GDM1 (cell line): Measurements from ENCODE around the gene TGFB2.

Experiments used
- DNase-seq: peaks from one replicate; lab custom pipeline; 2025; lab: John Stamatoyannopoulos, UW

Gene TGFB2

DNA sequence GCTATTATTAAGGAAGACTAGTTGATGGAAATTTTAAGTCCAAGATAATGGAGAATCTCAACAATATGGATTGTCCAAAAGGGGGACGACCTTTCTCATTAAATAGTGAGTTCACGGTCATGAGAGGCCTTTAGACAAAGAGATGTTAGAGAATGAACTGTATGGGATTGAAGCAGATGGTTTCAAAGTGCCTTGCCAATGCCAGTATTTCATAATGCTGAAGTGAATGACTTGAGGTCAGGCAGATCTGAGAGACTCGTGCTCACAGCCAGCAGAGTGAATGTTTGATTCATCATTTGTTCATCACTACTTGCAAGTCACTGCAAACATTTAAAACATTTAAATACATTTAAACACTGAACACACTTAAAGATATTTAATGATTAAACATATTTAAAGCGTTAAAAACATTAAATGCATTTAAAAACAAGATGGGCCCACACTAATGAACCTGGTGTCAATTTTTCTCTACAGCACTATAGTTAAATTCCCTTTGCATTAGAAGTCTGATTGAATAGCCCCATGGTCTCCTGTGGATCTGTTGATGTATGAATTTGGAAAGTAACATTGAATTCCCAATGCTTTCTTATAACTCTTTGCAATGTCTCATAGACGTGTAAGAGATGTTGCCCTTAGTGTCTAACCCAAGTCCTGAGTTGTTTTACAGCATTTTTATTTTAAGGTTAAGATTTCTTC, 80.7 kb downstream of the TGFB2 start:
- no peak for DNase-seq

DNA sequence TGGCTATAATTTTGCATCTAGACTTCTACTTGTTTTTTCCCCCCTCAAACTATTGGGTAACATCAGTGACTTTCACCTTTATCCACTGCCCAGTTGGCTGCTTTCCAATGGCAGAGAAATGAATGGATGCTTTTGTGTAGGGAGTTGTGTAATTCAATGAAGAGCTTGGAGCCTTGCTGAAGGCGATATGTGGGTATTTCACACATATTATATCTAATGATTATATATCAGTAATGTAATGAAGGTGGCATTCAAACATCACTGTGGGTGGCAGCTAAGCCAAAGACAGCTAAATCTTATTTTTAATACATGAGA, 81.2 kb downstream of the TGFB2 start:
- DNase-seq, result no peak

DNA sequence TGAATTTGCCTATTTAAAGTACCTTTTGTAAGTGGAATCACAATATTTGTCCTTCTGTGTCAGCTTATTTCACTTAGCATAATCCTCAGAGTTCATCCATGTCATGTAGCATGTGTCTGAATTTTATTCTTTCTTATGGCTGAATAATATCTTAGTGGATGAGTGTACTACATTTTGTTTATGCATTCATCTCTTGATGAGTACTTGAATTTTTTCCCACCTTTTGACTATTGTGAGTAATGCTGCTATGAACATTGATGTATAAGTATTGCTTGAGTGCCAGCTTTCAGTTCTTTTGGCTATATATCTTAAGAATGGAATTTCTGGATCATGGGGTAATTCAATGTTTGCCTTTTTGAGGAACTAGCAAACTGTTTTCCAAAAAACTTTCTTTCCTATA, 84.2 kb downstream of the TGFB2 start:
- no peak for DNase-seq

DNA sequence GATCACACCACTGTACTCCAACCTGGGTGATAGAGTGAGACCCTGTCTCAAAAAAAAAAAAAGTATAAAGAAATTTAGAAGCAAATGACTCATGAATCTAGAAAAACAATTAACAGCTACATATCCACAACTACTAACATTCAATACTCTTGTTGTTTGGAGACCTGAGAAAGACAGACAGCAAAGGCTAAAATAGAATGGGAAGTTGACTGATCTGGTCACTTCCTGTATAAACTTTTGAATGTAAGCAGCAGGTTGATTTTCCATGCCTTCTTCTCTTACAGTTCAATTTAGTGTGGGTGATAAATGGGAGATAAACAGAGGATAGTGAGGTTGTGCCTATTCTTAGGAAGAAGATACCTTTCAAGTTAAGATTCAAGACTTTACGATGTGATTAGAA, 85.2 kb downstream of the TGFB2 start:
- no peak for DNase-seq

DNA sequence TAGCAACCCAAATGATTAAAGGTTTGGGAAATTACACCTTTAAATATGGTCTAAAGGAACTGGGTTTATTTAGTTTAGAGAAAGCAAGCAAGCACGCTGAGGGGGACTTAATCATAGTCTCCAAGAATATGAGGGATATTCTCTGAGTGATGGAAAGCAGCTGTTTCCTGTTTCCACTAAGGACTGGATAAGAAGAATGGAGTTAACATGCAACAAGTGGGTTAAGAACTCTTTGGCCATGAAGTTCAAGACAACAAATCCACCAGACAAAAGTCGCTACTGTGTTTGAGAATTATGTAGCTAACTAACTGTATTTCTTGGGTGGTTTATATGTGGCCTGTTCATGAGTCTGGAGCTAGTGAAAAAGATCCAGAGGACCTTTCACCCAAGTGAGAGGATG, 85.7 kb downstream of the TGFB2 start:
- DNase-seq, result no peak

DNA sequence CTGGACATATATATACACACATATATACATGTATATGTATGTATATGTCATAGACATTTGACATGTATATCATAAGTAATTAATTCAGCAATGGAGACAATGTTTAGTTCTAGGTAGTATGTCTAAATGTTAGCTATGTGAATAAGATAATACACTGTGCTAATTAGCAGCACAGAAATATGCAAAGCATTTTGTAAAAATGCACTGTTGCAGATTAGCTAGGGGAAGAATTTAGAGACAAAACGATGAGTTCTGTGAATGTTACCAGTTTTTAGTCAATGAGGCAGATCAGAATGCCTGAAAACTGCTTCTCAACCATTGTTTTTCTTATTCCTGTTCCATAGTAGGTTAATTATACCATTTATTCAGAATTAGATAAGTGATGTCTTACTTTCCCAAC, 86.3 kb downstream of the TGFB2 start:
- no peak for DNase-seq

DNA sequence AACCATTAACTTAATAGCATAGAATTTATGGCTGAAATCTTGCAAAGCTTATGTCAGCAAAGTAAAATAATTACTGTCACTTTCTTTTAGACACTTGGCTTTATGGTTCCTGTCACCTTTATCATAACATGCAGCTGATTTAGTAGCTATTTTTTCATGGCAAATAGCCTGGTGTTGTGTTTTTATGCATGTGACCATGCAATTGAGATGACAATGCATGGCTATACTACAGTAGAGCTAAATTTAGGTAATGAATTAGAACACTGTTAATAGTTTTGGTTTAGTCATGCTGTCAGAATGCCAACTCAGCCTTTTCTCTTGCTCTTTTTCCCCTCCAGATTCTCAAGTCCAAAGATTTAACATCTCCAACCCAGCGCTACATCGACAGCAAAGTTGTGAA, 88.6 kb downstream of the TGFB2 start:
- DNase-seq, result no peak

DNA sequence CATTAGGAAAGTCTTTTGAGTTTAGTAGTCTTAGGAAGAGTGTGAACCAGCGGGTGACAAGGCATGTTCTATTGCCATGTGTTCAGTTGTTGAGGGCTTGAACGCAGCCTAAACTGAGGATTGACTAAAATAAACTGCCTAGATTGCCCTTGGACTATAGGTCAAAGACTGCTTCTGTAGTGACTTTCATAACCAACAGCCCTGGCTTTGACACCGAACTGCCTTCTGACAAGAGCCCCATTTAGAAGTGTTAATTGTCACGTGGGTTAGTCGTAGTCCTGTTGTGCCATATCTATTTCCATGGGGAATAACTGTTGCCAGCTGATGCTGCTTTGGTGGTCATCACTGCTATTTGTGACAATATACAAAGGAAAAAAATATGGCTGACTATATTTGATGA, 90.4 kb downstream of the TGFB2 start:
- no peak for DNase-seq

DNA sequence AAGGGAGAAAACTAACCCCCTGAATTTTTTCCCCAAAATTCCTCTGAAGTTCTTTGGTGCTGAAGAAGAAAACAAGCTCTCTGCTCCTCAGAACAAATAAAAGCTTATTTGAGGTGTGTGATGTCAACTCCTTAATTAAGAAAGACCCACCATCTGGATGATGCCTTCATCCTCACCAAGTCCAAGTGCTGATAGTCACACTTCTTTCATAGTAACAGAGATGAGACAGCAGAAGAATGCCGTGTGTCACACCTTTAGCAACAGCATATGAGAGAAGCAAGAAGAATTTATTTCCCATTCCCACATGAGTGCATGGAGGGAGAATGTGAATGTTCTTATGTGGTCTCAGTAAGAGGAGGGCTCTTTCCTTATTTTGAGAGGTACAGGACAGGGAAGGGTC, 91.2 kb downstream of the TGFB2 start:
- no peak for DNase-seq

DNA sequence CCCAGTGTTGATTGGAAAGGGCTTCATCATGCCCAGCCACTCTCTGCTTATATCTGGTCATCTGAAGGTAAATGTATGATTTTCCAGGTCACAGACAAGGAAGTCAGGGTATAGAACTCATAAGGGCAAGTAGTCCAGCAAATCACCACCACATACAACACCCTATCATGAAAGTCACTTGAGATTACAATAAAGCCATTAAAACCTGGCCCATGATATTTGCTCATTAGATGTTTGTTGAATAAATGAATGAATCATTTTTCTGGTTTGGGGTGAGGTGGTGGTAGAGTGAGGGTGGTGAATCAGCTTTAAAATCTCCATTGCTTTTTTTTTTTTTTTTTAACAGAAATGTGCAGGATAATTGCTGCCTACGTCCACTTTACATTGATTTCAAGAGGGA, 91.9 kb downstream of the TGFB2 start:
- no peak for DNase-seq

DNA sequence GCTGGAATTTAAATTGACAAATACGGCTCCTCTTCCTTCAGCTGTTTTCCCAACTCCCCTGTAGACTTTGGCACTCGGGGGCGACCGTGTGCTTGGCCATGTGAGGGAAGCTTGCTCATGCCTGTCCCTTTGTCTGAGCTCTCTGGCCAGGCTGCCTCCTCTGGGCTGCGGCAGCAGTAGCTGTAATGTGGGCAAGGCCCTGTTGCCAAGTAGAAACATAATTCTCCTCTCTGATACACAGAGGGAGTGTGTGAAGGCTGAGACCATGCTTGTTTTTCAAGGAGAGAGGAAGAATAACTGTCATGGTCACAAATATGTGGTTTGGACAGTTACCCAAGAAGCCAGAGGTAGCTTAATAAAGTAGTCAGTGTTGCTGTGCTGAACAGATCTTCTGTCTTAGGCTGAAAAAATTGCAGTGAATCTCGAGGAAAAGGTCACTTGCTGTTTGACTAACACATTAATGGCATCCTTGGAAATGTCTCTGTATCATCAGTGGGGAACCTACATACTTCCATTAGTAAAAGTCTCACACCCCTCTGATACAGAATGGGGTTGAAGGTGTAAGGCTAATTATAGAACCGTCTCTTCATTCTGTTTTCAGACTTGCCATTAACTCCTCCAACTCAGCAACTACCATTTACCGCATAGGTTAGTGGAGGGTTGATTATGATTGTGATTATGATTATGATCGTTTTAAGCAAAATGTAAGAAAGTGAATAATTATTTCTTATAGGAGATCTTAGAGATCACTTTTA, 94.6 kb downstream of the TGFB2 start:
- DNase-seq, result no peak

DNA sequence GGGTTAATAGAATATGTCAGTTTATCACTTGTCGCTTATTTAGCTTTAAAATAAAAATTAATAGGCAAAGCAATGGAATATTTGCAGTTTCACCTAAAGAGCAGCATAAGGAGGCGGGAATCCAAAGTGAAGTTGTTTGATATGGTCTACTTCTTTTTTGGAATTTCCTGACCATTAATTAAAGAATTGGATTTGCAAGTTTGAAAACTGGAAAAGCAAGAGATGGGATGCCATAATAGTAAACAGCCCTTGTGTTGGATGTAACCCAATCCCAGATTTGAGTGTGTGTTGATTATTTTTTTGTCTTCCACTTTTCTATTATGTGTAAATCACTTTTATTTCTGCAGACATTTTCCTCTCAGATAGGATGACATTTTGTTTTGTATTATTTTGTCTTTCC, 98.1 kb downstream of the TGFB2 start:
- DNase-seq, result no peak

DNA sequence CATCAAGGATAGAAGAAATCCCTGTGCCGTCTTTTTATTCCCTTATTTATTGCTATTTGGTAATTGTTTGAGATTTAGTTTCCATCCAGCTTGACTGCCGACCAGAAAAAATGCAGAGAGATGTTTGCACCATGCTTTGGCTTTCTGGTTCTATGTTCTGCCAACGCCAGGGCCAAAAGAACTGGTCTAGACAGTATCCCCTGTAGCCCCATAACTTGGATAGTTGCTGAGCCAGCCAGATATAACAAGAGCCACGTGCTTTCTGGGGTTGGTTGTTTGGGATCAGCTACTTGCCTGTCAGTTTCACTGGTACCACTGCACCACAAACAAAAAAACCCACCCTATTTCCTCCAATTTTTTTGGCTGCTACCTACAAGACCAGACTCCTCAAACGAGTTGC, 99.0 kb downstream of the TGFB2 start:
- DNase-seq, result no peak

DNA sequence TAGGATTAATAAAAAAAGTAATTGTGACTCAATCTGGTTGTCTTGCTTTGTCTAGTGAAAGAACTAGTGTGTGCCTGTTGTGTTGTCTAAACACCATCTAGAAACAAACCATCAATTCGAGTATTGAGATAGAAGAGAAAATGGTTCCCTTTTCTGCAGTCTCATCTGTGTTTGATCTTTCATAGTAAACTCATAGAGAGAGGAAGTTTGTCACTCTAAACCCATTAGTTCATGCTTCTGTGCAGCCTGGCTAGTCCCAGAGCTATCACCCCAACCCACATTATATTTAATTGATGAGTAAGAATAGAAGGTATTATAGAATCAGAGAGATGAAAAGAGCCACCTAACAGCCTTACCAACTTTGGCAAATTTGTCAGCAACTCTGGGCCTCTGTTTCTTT, 99.5 kb downstream of the TGFB2 start:
- no peak for DNase-seq

DNA sequence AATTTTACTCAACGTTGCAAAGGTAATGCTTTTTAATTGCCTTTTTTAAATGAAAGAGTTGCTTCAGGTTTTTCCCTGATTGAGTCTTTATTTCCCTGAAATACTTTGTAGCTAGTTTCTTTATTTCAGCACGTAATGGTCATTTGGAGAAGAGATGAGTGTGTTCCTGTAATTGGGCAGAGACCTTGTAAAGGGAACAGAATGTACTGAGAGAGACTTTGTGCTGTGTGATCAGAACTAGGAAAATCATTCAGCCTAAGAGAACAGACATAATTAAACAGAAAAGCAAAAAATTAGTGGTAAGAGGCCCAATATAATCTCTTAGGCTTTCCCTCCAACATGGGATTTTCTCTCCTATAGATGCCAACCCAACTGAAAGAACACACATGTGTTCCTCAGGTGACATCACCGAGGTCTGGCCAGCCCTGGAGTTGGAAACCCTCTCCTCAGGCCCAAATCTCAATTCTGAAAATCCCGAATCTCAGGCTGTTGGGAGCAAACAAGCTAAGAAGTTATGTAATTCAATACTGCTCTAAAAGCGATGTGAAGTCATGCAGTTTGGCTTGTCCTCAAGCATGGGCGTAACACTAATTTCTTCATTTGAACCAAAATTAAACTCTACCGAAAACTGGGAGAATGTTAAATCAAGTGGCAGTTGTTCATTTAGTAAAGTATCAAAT, 102.0 kb downstream of the TGFB2 start:
- DNase-seq, result no peak

DNA sequence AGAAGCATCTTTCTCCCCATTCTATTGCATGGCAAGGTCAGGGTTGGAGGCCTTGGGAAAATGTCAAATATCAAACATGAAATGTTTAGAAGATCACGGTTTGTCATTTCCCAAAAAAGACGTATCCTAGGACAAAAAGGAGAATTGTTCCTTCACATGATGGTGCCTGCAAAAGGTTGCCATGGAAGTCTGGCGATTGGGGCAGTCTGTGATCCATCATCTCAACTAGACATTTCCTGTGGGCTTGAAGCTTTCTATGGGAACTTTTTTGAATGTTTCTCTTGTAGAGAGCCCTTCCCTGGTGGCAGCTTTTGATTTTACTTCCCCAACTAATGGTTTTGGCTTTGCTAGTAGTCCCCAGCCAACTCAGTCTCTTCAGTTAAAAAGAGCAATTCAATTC, 106.3 kb downstream of the TGFB2 start:
- no peak for DNase-seq

DNA sequence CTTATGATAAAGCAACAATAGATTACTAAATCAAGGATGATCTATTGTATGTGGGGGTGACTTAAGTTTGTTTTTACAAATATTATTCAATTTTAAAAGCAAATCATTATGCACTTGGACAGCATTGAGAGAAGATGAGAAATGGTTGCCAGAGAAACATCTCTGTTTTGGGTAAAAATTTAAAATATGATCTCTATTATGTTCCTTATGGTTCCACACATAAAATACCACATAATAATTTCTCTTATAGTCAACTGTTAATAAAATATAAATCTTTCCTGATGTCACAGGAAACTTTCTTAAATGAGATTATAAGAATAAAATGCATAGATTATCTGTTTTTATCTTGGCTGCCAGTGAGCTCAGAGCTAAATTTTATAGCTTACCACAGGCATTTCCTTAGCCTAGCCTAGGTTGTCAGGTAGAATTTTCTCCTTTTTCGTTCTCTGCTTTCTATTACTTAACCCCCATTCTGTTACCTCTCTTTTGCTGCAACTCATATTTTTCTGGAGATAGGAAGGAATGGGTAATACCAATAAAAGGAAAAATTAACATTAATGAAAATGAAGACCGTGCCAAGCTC, 109.7 kb downstream of the TGFB2 start:
- no peak for DNase-seq

DNA sequence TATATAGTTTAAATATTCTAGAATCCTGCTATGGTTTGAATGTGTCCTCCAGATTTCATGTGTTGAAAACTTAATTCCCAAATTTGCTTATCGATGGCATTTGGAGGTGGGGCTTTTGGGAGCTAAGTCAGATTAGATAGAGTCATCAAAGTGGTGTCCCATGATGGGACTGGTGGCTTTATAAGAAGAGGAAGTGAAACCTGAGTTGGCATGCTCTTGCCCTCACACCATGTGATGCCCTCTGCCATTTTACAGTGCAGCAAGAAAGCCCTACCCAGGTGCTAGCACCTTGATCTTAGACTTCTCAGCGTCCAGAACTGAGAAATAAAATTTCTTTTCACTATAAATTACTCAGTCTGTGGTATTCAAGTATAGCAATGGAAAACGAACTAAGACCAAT, 111.3 kb downstream of the TGFB2 start:
- no peak for DNase-seq

DNA sequence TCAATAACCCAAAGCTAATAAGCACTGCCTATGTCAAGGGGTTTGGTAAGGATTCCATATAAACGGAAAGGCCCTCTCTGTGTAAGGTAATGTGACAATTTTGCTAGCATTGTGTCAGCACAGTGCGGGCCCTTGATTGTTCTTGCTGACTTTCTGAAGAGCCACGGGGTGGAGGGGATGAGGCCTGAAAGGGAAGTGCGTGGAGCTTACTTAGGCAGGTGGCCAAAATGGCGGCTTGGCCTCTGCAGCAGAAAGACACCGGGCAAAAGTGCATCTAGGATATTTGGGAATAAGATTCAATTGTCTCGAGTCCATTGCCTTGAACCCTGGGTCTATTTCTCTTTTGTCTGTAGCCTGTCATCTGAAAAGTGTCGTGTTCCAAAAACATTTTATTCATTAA, 114.3 kb downstream of the TGFB2 start:
- DNase-seq, result no peak

DNA sequence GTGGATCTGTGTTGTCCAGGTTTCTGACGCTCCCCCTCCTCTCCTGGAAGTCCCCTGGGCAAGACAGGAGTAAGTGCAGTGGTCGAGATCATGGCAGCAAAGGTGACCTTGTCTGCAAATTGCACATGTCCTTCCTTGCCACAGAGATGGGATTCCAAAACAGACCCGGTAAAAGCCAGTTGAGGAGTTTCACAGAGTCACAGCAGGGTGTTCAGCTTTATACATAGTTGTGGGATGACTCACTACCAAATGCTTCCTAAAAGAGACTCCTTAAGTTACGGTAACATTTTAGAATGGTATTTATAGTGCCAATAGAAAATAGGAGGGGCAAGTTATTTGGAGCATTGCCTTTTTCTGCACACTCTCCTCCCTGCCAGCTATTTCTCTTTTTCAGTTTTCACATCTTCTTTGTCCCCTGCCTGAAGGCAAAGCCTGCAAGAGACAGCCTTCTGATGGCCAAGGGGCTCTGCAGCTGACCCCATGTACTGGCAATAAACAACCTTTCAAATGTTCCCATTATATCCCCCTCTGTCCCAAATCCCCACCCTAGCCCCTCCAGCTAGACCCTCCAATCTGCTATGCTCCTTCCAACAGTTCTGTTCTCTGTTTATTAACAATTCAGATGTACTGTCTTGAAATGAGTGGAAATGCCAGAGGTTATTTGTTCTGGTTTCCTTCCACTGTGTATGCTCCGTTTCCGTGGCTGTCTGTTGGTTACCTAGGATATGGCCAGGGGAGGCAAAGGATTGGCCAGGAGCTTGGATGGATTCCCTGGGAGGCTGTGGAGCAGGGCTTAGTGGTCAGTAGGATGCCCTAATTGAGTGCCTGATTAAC, 115.0 kb downstream of the TGFB2 start:
- DNase-seq, result no peak

DNA sequence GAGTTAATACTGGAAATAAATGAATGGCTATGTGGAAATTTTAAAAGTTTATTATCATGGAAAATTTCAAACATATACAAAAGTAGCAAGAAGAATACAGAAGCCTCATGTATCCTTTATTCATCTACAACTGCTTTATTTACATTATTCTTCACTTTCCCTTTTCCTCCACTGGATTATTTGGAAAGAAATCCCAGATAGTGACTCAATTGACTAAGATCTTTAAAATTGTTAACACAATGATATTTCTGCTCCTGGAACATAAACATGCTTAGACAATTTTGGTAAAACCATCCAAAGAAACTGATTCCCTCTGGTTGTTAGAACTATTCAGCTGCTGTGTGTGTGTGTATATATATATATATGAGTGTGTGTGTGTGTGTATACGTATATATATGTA, 116.2 kb downstream of the TGFB2 start:
- no peak for DNase-seq

DNA sequence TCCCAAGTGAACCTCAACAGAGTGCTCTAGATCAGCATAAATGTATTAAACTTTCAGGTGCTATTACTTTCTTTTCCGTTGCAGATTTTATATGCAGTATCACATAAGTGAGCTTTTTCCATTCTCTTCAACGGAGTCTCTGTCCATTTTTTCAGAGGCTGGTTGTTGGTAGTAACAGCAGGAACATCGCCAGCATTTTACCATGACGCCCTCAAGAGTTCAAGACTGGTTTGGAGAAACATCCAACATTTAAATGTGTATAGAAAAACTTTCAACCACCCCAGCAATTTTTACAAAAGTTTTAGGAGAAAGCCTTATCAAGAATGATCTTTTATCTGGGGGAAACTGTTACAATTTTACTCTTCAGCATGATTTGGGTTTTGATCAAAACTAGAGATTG, 117.0 kb downstream of the TGFB2 start:
- DNase-seq, result no peak
